HG03103 (cell line): ENCODE results near the gene DIP2C.
"Not testable (repeated sequence)": the region's sequence is repeated elsewhere in the genome, so short reads cannot be mapped to it uniquely, and the experiment has no call there.

ENCODE experiments used
- ATAC-seq: cut with Tn5 transposase; IDR thresholded peaks from one replicate; pipeline ENCODE4 v1.9.1; 2021; ENCODE audit warnings: low read depth; ENCODE audit not compliant: unreplicated experiment

The DIP2C gene

GRCh38 chr10:327889-328852 lies 361.3 kb downstream of the DIP2C start:
- no peak for ATAC-seq

GRCh38 chr10:326894-327635 lies 362.4 kb downstream of the DIP2C start:
- ATAC-seq, result no peak

GRCh38 chr10:326350-326749 lies 363.1 kb downstream of the DIP2C start:
- no peak for ATAC-seq

GRCh38 chr10:325282-325681 lies 364.2 kb downstream of the DIP2C start:
- no peak for ATAC-seq

- ATAC-seq, result no peak
These were observed 364.9 kb downstream of the DIP2C start for GRCh38 chr10:324593-324992.

GRCh38 chr10:323651-324293 lies 365.7 kb downstream of the DIP2C start:
- ATAC-seq, result peak; percentile 94

GRCh38 chr10:323046-323445 lies 366.4 kb downstream of the DIP2C start:
- ATAC-seq, result not testable (repeated sequence)

- no peak for ATAC-seq
These were observed 368.7 kb downstream of the DIP2C start for GRCh38 chr10:320771-321170.

- no peak for ATAC-seq
These were observed 371.5 kb downstream of the DIP2C start for GRCh38 chr10:317926-318325.

GRCh38 chr10:317271-317769 lies 372.1 kb downstream of the DIP2C start:
- ATAC-seq, result peak; percentile 92

GRCh38 chr10:316390-316789 lies 373.1 kb downstream of the DIP2C start:
- no peak for ATAC-seq

GRCh38 chr10:314871-315270 lies 374.6 kb downstream of the DIP2C start:
- ATAC-seq, result no peak

GRCh38 chr10:314381-314780 lies 375.1 kb downstream of the DIP2C start:
- no peak for ATAC-seq

- ATAC-seq, result no peak
These were observed 377.4 kb downstream of the DIP2C start for GRCh38 chr10:311901-312665.

- no peak for ATAC-seq
These were observed 378.4 kb downstream of the DIP2C start for GRCh38 chr10:310976-311639.

- no peak for ATAC-seq
These were observed 379.1 kb downstream of the DIP2C start for GRCh38 chr10:310371-310770.

- no peak for ATAC-seq
These were observed 380.8 kb downstream of the DIP2C start for GRCh38 chr10:308572-309085.

- ATAC-seq, result no peak
These were observed 381.4 kb downstream of the DIP2C start for GRCh38 chr10:308101-308500.

- no peak for ATAC-seq
These were observed 381.8 kb downstream of the DIP2C start for GRCh38 chr10:307659-308058.
